Bronchial epithelial cell (primary cell): ENCODE data around the gene AKR1A1. TPM values are rescaled to one million over a fixed set of nuclear protein-coding genes. Genes with fewer than 3 reads are reported as not detected.

ENCODE experiments used
- DNase-seq: peaks from one replicate; pipeline ENCODE4 v3.0.0-alpha.2; 2010; ENCODE audit warnings: low read depth
- FAIRE-seq: peaks from 2 replicates; lab custom pipeline; 2011; peaks lifted over from hg19 to GRCh38; lab: Jason Lieb, UNC
- H3K27me3 ChIP-seq: 2 replicates; pipeline ENCODE4 v1.5.1; 2011; ENCODE audit warnings: low read length; ENCODE audit not compliant: control insufficient read depth, insufficient read depth
- H3K36me3 ChIP-seq: 2 replicates; pipeline ENCODE4 v1.5.1; 2011; ENCODE audit warnings: low read length; ENCODE audit not compliant: control insufficient read depth, insufficient read depth
- H3K4me3 ChIP-seq: 2 replicates; pipeline ENCODE4 v1.5.1; 2011; ENCODE audit warnings: mild to moderate bottlenecking, low read depth, low read length, control low read depth
- CTCF ChIP-seq: IDR thresholded peaks from 2 replicates; pipeline ENCODE4 v1.5.1; 2011; ENCODE audit warnings: mild to moderate bottlenecking, moderate library complexity, low read length, control low read depth, inconsistent platforms; ENCODE audit not compliant: insufficient read depth, severe bottlenecking
- total RNA-seq: library from RNA; depleted of rRNA; stranded (reverse); fragments of >200 nt; gene quantifications from 2 replicates; pipeline ENCODE4 v1.2.1, GENCODE V29; 2014

The AKR1A1 gene
- total RNA-seq, 1 donor from 2014 or later: 145 TPM

- no peak for FAIRE-seq
- DNase-seq: no peak
- Histone ChIP-seq H3K27me3 (no peaks in the 10 kb centered on the region), H3K36me3 (peaks cover 10% of the 10 kb centered on the region), H3K4me3 (no peak overlapping the region)
- TF ChIP-seq CTCF: no peak
These were observed 68.7 kb downstream of the AKR1A1 start for GRCh38 chr1:45619149-45619921.

Other genes starting within 250 kb of the AKR1A1 start
- gene HPDL, start 223.9 kb upstream of the AKR1A1 start, total RNA-seq: under 0.01 and 0.53 TPM in 2 replicates
- gene TOE1, start 210.7 kb upstream of the AKR1A1 start, total RNA-seq: 5.2 and 9.5 TPM in 2 replicates
- 20.2 and 20.5 TPM in 2 replicates for gene MUTYH, start 210.4 kb upstream of the AKR1A1 start, total RNA-seq
- 1.6 and 2.0 TPM in 2 replicates for gene TESK2, start 59.7 kb upstream of the AKR1A1 start, total RNA-seq
- gene CCDC163, start 50.8 kb upstream of the AKR1A1 start, total RNA-seq: 0.26 and 0.64 TPM in 2 replicates
- gene MMACHC, start 50.5 kb upstream of the AKR1A1 start, total RNA-seq: 0.77 and 1.1 TPM in 2 replicates
- 403 and 721 TPM in 2 replicates for gene PRDX1, start 28.9 kb upstream of the AKR1A1 start, total RNA-seq
- gene NASP, start 33.2 kb downstream of the AKR1A1 start, total RNA-seq: 16.6 and 28.3 TPM in 2 replicates
- 0.79 and 1.7 TPM in 2 replicates for gene CCDC17, start 73.2 kb downstream of the AKR1A1 start, total RNA-seq
- gene GPBP1L1, start 135.7 kb downstream of the AKR1A1 start, total RNA-seq: 140 and 147 TPM in 2 replicates
- gene TMEM69, start 137.4 kb downstream of the AKR1A1 start, total RNA-seq: 8.2 and 10.1 TPM in 2 replicates
- 9.7 and 13.7 TPM in 2 replicates for gene IPP, start 199.8 kb downstream of the AKR1A1 start, total RNA-seq